Stimulated activated naive CD8-positive, alpha-beta T cell treated with anti-CD3 and anti-CD28 coated beads, Interleukin-15, amount 100 ng/mL, for 72 hours (primary cell): ENCODE data around the gene MAPK11.

Experiments used
- ATAC-seq: fragments of 150-1000 bp; cut with Tn5 transposase; 2 replicates; pipeline ENCODE4 v1.10.0; 2021; ENCODE audit warnings: mild to moderate bottlenecking, moderate library complexity
- DNase-seq, 2 donors: peaks; one replicate each; pipeline ENCODE4 v3.0.0; 2021 to 2022
- H3K27ac Mint-ChIP-seq, 2 donors: one replicate each; pipeline ENCODE4 v1.8.0; 2022; ENCODE audit warnings: mild to moderate bottlenecking in 2 of 2, mixed read lengths in 2 of 2, moderate library complexity in 2 of 2
- H3K27me3 Mint-ChIP-seq: one replicate; pipeline ENCODE4 v1.8.0; 2022; ENCODE audit warnings: mixed read lengths
- H3K4me1 Mint-ChIP-seq: one replicate; pipeline ENCODE4 v1.8.0; 2022; ENCODE audit warnings: mild to moderate bottlenecking, mixed read lengths
- H3K4me3 Mint-ChIP-seq, 2 donors: one replicate each; pipeline ENCODE4 v1.8.0; 2022; ENCODE audit warnings: mild to moderate bottlenecking in 2 of 2, mixed read lengths in 2 of 2, moderate library complexity in 1 of 2
- H3K9me3 Mint-ChIP-seq, 2 donors: one replicate each; pipeline ENCODE4 v1.8.0; 2022; ENCODE audit warnings: mixed read lengths in 2 of 2

MAPK11 gene

GRCh38 chr22:50266994-50267393 is 3.2 kb downstream of the MAPK11 start:
- no peaks in the 10 kb centered on the region for H3K9me3 Mint-ChIP-seq
- peaks cover 42% of the 10 kb centered on the region for H3K4me1 Mint-ChIP-seq
- DNase-seq: no peak
- H3K4me3 Mint-ChIP-seq: no peak overlapping the region
- peaks cover 51% of the 10 kb centered on the region for H3K27me3 Mint-ChIP-seq
- ATAC-seq: no peak
- H3K27ac Mint-ChIP-seq: no peak overlapping the region

GRCh38 chr22:50264946-50265669 is 5.1 kb downstream of the MAPK11 start:
- ATAC-seq: no peak
- H3K27ac Mint-ChIP-seq: no peak overlapping the region
- no peak overlapping the region for H3K4me3 Mint-ChIP-seq
- no peak for DNase-seq
- peaks cover 34% of the 10 kb centered on the region for H3K4me1 Mint-ChIP-seq
- no peaks in the 10 kb centered on the region for H3K9me3 Mint-ChIP-seq
- H3K27me3 Mint-ChIP-seq: peaks cover 62% of the 10 kb centered on the region

GRCh38 chr22:50264104-50264745 is 6.0 kb downstream of the MAPK11 start:
- ATAC-seq (no peak), DNase-seq (no peak)
- Mint-ChIP-seq H3K9me3 (no peaks in the 10 kb centered on the region), H3K27ac (no peak overlapping the region), H3K4me1 (peaks cover 28% of the 10 kb centered on the region), H3K4me3 (no peak overlapping the region), H3K27me3 (peaks cover 67% of the 10 kb centered on the region)

- no peak overlapping the region for H3K27ac Mint-ChIP-seq
- H3K4me1 Mint-ChIP-seq: peaks cover 17% of the 10 kb centered on the region
- peaks cover 65% of the 10 kb centered on the region for H3K27me3 Mint-ChIP-seq
- no peak for DNase-seq
- no peaks in the 10 kb centered on the region for H3K9me3 Mint-ChIP-seq
- no peak for ATAC-seq
- H3K4me3 Mint-ChIP-seq: no peak overlapping the region
These were observed 7.1 kb downstream of the MAPK11 start for GRCh38 chr22:50262973-50263617.

GRCh38 chr22:50262460-50262911 is 7.7 kb downstream of the MAPK11 start:
- ATAC-seq (peak; percentile 29), DNase-seq (no peak)
- Mint-ChIP-seq H3K27me3 (peaks cover 63% of the 10 kb centered on the region), H3K4me1 (peaks cover 15% of the 10 kb centered on the region), H3K4me3 (peak overlapping the region; percentile 70 to 73), H3K9me3 (no peaks in the 10 kb centered on the region), H3K27ac (peak overlapping the region in 1 of 2 donors; percentile 59)

- Mint-ChIP-seq H3K4me1 (peaks cover 15% of the 10 kb centered on the region), H3K27me3 (peaks cover 63% of the 10 kb centered on the region)
- ATAC-seq: no peak
These were observed 8.3 kb downstream of the MAPK11 start, which contains the start of gene MAPK12 for GRCh38 chr22:50261615-50262459. Gene MAPK12, minus strand, starts transcription at chr22:50261683. Its CDS starts 174 bp downstream, at chr22:50261509.

GRCh38 chr22:50260801-50261614 is 9.2 kb downstream of the MAPK11 start:
- Mint-ChIP-seq H3K4me3 (peak overlapping the region in 1 of 2 donors; percentile 65), H3K9me3 (no peaks in the 10 kb centered on the region), H3K27ac (no peak overlapping the region), H3K27me3 (peaks cover 63% of the 10 kb centered on the region), H3K4me1 (peaks cover 15% of the 10 kb centered on the region)
- ATAC-seq (peak; percentile 48), DNase-seq (peak in 1 of 2 donors; percentile 43)

More at GRCh38 chr22:50261615-50262459, 8.3 kb downstream of the MAPK11 start, which contains the start of gene MAPK12:
- DNase-seq: no peak
- H3K9me3 Mint-ChIP-seq: no peaks in the 10 kb centered on the region
- H3K27ac Mint-ChIP-seq: peak within 1 kb of the TSS in 1 of 2 donors; percentile 59
- peak within 1 kb of the TSS; percentile 70 to 73 for H3K4me3 Mint-ChIP-seq

GRCh38 chr22:50260434-50260800 is 9.8 kb downstream of the MAPK11 start:
- Mint-ChIP-seq H3K27ac (no peak overlapping the region), H3K4me3 (peak overlapping the region; percentile 22 to 65), H3K9me3 (no peaks in the 10 kb centered on the region), H3K4me1 (peaks cover 15% of the 10 kb centered on the region), H3K27me3 (peaks cover 62% of the 10 kb centered on the region)
- ATAC-seq (no peak), DNase-seq (no peak)

- Mint-ChIP-seq H3K4me1 (peaks cover 15% of the 10 kb centered on the region), H3K27me3 (peaks cover 52% of the 10 kb centered on the region)
These were observed 10.9 kb downstream of the MAPK11 start for GRCh38 chr22:50259302-50259701.

GRCh38 chr22:50258361-50259292 is 11.6 kb downstream of the MAPK11 start:
- ATAC-seq (no peak), DNase-seq (no peak)
- Mint-ChIP-seq H3K9me3 (no peaks in the 10 kb centered on the region), H3K4me1 (peaks cover 15% of the 10 kb centered on the region), H3K27me3 (peaks cover 45% of the 10 kb centered on the region), H3K27ac (no peak overlapping the region), H3K4me3 (no peak overlapping the region)

More at GRCh38 chr22:50259302-50259701, 10.9 kb downstream of the MAPK11 start:
- no peak for DNase-seq
- H3K4me3 Mint-ChIP-seq: no peak overlapping the region
- no peak for ATAC-seq
- H3K27ac Mint-ChIP-seq: no peak overlapping the region
- no peaks in the 10 kb centered on the region for H3K9me3 Mint-ChIP-seq

GRCh38 chr22:50257451-50258360 is 12.5 kb downstream of the MAPK11 start:
- Mint-ChIP-seq H3K27me3 (peaks cover 36% of the 10 kb centered on the region), H3K4me3 (no peak overlapping the region)

GRCh38 chr22:50257041-50257440 is 13.1 kb downstream of the MAPK11 start:
- Mint-ChIP-seq H3K27me3 (peaks cover 29% of the 10 kb centered on the region), H3K27ac (no peak overlapping the region), H3K4me3 (no peak overlapping the region), H3K9me3 (no peaks in the 10 kb centered on the region), H3K4me1 (peaks cover 8% of the 10 kb centered on the region)
- ATAC-seq (no peak), DNase-seq (no peak)

More at GRCh38 chr22:50257451-50258360, 12.5 kb downstream of the MAPK11 start:
- no peak for DNase-seq
- H3K4me1 Mint-ChIP-seq: peaks cover 10% of the 10 kb centered on the region
- ATAC-seq: no peak
- no peaks in the 10 kb centered on the region for H3K9me3 Mint-ChIP-seq
- H3K27ac Mint-ChIP-seq: no peak overlapping the region
